ENCODE results near the gene CCDC68.

Gene CCDC68

DNA sequence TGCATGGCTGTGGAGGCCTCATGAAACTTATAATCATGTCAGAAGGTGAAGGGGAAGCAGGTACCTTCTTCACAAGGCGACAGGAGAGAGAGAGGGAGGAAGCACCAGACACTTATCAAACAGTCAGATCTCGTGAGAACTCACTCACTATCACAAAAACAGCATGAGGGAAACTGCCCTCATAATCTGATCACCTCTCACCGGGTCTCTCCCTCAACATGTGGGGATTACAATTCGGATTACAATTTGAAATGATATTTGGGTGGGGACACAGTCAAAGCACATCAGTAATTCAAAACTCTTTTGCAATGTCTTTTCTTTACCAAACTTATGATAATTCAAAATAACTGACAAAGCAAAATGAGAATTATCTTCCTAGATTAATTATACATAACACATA, 8.5 kb upstream of the CCDC68 start:
- H3K4me3 Mint-ChIP-seq = no peak overlapping the region
- TF ChIP-seq CTCF (IDR thresholded peaks at IDR 0.05) = no peak
- H3K36me3 Mint-ChIP-seq (ENCODE audit: low read depth) = no peaks in the 10 kb centered on the region
- peaks cover 9% of the 10 kb centered on the region for H3K4me1 Mint-ChIP-seq
- no peak for DNase-seq
- H3K9me3 Mint-ChIP-seq = no peaks in the 10 kb centered on the region
- H3K27me3 Mint-ChIP-seq (ENCODE audit: low read depth, poor library complexity) = peaks cover 8% of the 10 kb centered on the region
- H3K27ac Mint-ChIP-seq = no peak overlapping the region

- peaks cover 6% of the 10 kb centered on the region for H3K9me3 Mint-ChIP-seq
- H3K4me3 Mint-ChIP-seq = no peak overlapping the region
- no peaks in the 10 kb centered on the region for H3K36me3 Mint-ChIP-seq (ENCODE audit: low read depth)
- peaks cover 11% of the 10 kb centered on the region for H3K4me1 Mint-ChIP-seq
- no peak for TF ChIP-seq CTCF (IDR thresholded peaks at IDR 0.05)
- peaks cover 8% of the 10 kb centered on the region for H3K27me3 Mint-ChIP-seq (ENCODE audit: low read depth, poor library complexity)
- no peak overlapping the region for H3K27ac Mint-ChIP-seq
- DNase-seq = no peak
These were observed 5.5 kb upstream of the CCDC68 start for GRCh38 chr18:54964741-54965140.

DNA sequence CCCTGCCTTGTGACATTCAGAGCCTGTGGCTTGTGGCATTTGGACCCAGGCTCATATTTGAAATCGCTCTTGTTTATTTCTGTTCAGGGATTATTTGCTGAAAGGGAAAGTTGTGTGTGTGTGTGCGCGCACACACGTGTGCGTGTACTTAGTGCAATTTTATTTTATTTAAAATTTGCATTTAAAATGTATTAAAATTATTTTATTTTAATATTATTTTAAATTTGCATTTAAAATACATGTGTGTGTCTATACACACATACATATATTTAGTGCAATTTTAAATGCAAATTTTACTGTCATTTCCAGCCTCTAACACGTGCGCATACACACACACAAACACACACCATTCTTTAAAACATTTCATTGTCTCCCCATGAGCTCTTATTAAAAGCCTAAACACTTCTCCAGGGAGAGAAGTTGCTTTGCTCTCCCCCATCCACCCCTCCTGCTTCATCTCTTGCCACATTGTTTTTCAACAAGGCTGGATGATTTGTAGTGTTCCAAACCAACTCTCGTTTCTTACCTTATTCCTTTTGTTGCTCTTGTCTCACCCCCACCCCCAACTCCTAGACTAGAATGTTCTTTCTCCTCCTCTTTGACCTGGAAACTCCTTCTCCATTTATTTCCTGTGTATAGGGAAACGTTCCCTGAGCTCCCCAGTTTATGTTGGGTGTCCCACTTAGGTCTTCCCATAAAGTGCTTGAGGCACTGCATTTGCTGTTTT, 3.8 kb upstream of the CCDC68 start:
- no peak for DNase-seq
- Mint-ChIP-seq H3K27ac (peak overlapping the region; percentile 86), H3K36me3 (ENCODE audit: low read depth) (no peaks in the 10 kb centered on the region), H3K4me3 (no peak overlapping the region), H3K4me1 (peaks cover 18% of the 10 kb centered on the region), H3K27me3 (ENCODE audit: low read depth, poor library complexity) (peaks cover 8% of the 10 kb centered on the region), H3K9me3 (peaks cover 6% of the 10 kb centered on the region)
- TF ChIP-seq CTCF (IDR thresholded peaks at IDR 0.05) = no peak

GRCh38 chr18:54961868-54962267, 2.6 kb upstream of the CCDC68 start:
- no peak for TF ChIP-seq CTCF (IDR thresholded peaks at IDR 0.05)
- Mint-ChIP-seq H3K9me3 (peaks cover 6% of the 10 kb centered on the region), H3K4me1 (peaks cover 28% of the 10 kb centered on the region), H3K4me3 (no peak overlapping the region), H3K36me3 (ENCODE audit: low read depth) (no peaks in the 10 kb centered on the region), H3K27ac (no peak overlapping the region), H3K27me3 (ENCODE audit: low read depth, poor library complexity) (peaks cover 8% of the 10 kb centered on the region)
- DNase-seq = no peak

- no peak overlapping the region for H3K27ac Mint-ChIP-seq
- peaks cover 32% of the 10 kb centered on the region for H3K4me1 Mint-ChIP-seq
- no peak for DNase-seq
- H3K36me3 Mint-ChIP-seq (ENCODE audit: low read depth) = no peaks in the 10 kb centered on the region
- H3K4me3 Mint-ChIP-seq = no peak overlapping the region
- H3K9me3 Mint-ChIP-seq = peaks cover 6% of the 10 kb centered on the region
- H3K27me3 Mint-ChIP-seq (ENCODE audit: low read depth, poor library complexity) = peaks cover 2% of the 10 kb centered on the region
- TF ChIP-seq CTCF (IDR thresholded peaks at IDR 0.05) = no peak
These were observed 1.8 kb upstream of the CCDC68 start for GRCh38 chr18:54961016-54961423.

- Mint-ChIP-seq H3K4me1 (peaks cover 32% of the 10 kb centered on the region), H3K27me3 (ENCODE audit: low read depth, poor library complexity) (peaks cover 2% of the 10 kb centered on the region), H3K4me3 (no peak overlapping the region), H3K9me3 (peaks cover 6% of the 10 kb centered on the region), H3K27ac (no peak overlapping the region), H3K36me3 (ENCODE audit: low read depth) (no peaks in the 10 kb centered on the region)
- no peak for TF ChIP-seq CTCF (IDR thresholded peaks at IDR 0.05)
- no peak for DNase-seq
These were observed 936 bp upstream of the CCDC68 start for GRCh38 chr18:54960197-54960596.
